Measurements from ENCODE around the gene TYW3. TPM values are rescaled to one million over a fixed set of nuclear protein-coding genes. Genes with fewer than 3 reads are reported as not detected.

The TYW3 gene
- total RNA-seq, 2 donors from 2014 or later: 14.8 to 18.9 TPM

- H3K9ac ChIP-seq (ENCODE audit: extremely low read depth, low read length, poor library complexity, severe bottlenecking): no peak overlapping the region
- H3K27me3 ChIP-seq (ENCODE audit: control insufficient read depth, insufficient read depth, low read length, poor library complexity, severe bottlenecking): no peaks in the 10 kb centered on the region
- Mint-ChIP-seq H3K36me3 (ENCODE audit: low read depth) (no peaks in the 10 kb centered on the region), H3K9me3 (no peaks in the 10 kb centered on the region), H3K27ac (no peak overlapping the region), H3K27me3 (ENCODE audit: insufficient read depth) (no peaks in the 10 kb centered on the region), H3K4me3 (no peak overlapping the region), H3K4me1 (no peaks in the 10 kb centered on the region)
- no peak for DNase-seq
- TF ChIP-seq CTCF (conservative IDR thresholded peaks at IDR 0.05): no peak
- no peaks in the 10 kb centered on the region for H3K9me3 ChIP-seq (ENCODE audit: control insufficient read depth, low read length)
- peaks cover 8% of the 10 kb centered on the region for H3K36me3 ChIP-seq (ENCODE audit: control insufficient read depth, insufficient read depth, low read length)
- H3K27ac ChIP-seq (ENCODE audit: low read depth, low read length): no peak overlapping the region
- no peaks in the 10 kb centered on the region for H3K4me1 ChIP-seq (ENCODE audit: control insufficient read depth, insufficient read depth, low read length)
- H3K4me3 ChIP-seq (ENCODE audit: low read length): no peak overlapping the region
Observed at GRCh38 chr1:74699331-74699730, 33.6 kb upstream of the TYW3 start.

DNA sequence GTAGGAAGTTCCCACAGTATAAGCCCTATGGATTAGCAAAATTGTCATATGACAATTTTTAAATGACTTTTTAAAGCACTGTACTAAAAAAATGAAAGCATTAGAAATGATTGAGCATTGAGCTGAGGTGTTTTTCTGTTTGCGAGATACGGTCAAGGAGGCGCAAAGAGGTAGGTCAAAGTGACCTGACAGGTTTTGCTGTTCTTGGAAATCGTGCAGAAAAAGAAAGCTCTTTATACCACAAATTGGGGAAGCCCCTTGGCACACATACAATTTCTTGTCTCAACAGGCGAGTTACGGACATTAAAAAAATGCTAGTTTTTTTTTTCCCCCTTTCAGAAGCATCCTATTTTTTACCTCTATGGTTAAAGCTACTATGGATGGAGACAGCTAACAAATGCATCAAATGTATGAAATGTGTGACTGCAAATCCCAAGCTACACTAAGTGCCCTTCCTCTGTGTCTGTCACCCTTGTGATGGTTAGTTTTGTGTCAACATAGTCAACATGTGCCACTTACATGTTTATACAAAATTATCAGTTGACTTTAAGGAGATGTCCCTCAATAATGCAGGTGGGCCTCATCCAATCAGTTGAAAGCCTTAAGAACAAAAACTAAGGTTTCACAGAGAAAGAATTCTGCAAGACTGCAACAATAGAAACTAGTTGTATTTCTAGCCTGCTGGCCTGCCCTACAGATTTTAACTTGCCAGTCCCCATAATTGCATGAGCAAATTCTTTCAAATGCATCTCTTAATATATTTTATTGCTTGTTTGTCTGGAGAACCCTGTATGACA, 29.4 kb upstream of the TYW3 start:
- DNase-seq: no peak
- no peak overlapping the region for H3K9ac ChIP-seq (ENCODE audit: extremely low read depth, low read length, poor library complexity, severe bottlenecking)
- TF ChIP-seq CTCF (conservative IDR thresholded peaks at IDR 0.05): no peak
- H3K27ac Mint-ChIP-seq: no peak overlapping the region
- H3K27ac ChIP-seq (ENCODE audit: low read depth, low read length): no peak overlapping the region
- WGBS, 2 experiments (ENCODE audit: insufficient coverage in 1 of 2, insufficient read length in 1 of 2): 95 to 97% methylated on average over 4 to 6 of the region's 6 CpGs
- H3K36me3 ChIP-seq (ENCODE audit: control insufficient read depth, insufficient read depth, low read length): peaks cover 14% of the 10 kb centered on the region
- H3K36me3 Mint-ChIP-seq (ENCODE audit: low read depth): no peaks in the 10 kb centered on the region
- H3K4me3 Mint-ChIP-seq: no peak overlapping the region
- H3K9me3 ChIP-seq (ENCODE audit: control insufficient read depth, low read length): no peaks in the 10 kb centered on the region
- no peak overlapping the region for H3K4me3 ChIP-seq (ENCODE audit: low read length)
- H3K27me3 ChIP-seq (ENCODE audit: control insufficient read depth, insufficient read depth, low read length, poor library complexity, severe bottlenecking): no peaks in the 10 kb centered on the region
- no peaks in the 10 kb centered on the region for H3K27me3 Mint-ChIP-seq (ENCODE audit: insufficient read depth)
- no peaks in the 10 kb centered on the region for H3K4me1 ChIP-seq (ENCODE audit: control insufficient read depth, insufficient read depth, low read length)
- no peaks in the 10 kb centered on the region for H3K9me3 Mint-ChIP-seq
- H3K4me1 Mint-ChIP-seq: no peaks in the 10 kb centered on the region

DNA sequence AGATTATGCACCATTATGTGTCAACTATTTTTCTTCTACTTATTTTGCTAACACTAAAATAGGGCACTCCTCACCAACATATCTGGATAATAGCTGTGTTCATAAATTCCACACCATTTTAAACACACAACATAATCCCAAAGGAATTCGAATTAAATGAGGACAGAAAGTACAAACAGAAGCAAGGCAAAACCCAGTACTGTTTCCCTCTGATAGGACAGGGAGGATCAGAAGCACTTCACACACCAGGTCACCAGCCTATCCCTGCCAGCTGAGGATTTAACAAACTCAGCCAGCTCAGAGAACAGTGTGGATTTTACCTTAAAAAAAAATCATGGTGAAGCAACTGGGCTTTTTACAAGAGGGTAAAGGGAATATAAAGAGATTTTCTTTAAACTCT, 20.1 kb upstream of the TYW3 start:
- no peak overlapping the region for H3K27ac ChIP-seq (ENCODE audit: low read depth, low read length)
- no peaks in the 10 kb centered on the region for H3K27me3 ChIP-seq (ENCODE audit: control insufficient read depth, insufficient read depth, low read length, poor library complexity, severe bottlenecking)
- peaks cover 14% of the 10 kb centered on the region for H3K4me1 Mint-ChIP-seq
- peaks cover 14% of the 10 kb centered on the region for H3K36me3 ChIP-seq (ENCODE audit: control insufficient read depth, insufficient read depth, low read length)
- H3K27me3 Mint-ChIP-seq (ENCODE audit: insufficient read depth): no peaks in the 10 kb centered on the region
- no peaks in the 10 kb centered on the region for H3K9me3 ChIP-seq (ENCODE audit: control insufficient read depth, low read length)
- no peak overlapping the region for H3K27ac Mint-ChIP-seq
- WGBS, 2 experiments (ENCODE audit: insufficient coverage in 1 of 2, insufficient read length in 1 of 2): 67 to 81% methylated on average over 1 of the region's 1 CpG
- no peak for DNase-seq
- H3K4me3 ChIP-seq (ENCODE audit: low read length): no peak overlapping the region
- peaks cover 2% of the 10 kb centered on the region for H3K4me1 ChIP-seq (ENCODE audit: control insufficient read depth, insufficient read depth, low read length)
- H3K9ac ChIP-seq (ENCODE audit: extremely low read depth, low read length, poor library complexity, severe bottlenecking): no peak overlapping the region
- H3K36me3 Mint-ChIP-seq (ENCODE audit: low read depth): peaks cover 4% of the 10 kb centered on the region
- no peaks in the 10 kb centered on the region for H3K9me3 Mint-ChIP-seq
- H3K4me3 Mint-ChIP-seq: no peak overlapping the region
- TF ChIP-seq CTCF (conservative IDR thresholded peaks at IDR 0.05): no peak

All from endodermal cell (in vitro differentiated cells).